Activated naive CD8-positive, alpha-beta T cell (primary cell): ENCODE results near the gene NPAS1.
"Not testable (repeated sequence)": the region's sequence is repeated elsewhere in the genome, so short reads cannot be mapped to it uniquely, and the experiment has no call there.

Source experiments
- H3K27ac Mint-ChIP-seq: one replicate; pipeline ENCODE4 v1.8.0; 2021; ENCODE audit warnings: mixed read lengths
- H3K27me3 Mint-ChIP-seq: one replicate; pipeline ENCODE4 v1.8.0; 2021; ENCODE audit warnings: mixed read lengths
- H3K36me3 Mint-ChIP-seq: one replicate; pipeline ENCODE4 v1.8.0; 2021; ENCODE audit warnings: mixed read lengths
- H3K4me1 Mint-ChIP-seq: one replicate; pipeline ENCODE4 v1.8.0; 2021; ENCODE audit warnings: low read depth, mixed read lengths
- H3K4me3 Mint-ChIP-seq: one replicate; pipeline ENCODE4 v1.8.0; 2021; ENCODE audit warnings: mild to moderate bottlenecking, mixed read lengths
- H3K9me3 Mint-ChIP-seq: one replicate; pipeline ENCODE4 v1.8.0; 2021; ENCODE audit warnings: low read depth, mixed read lengths

NPAS1 gene

GRCh38 chr19:47001584-47001983, 18.1 kb upstream of the NPAS1 start:
- H3K36me3 Mint-ChIP-seq: no peaks in the 10 kb centered on the region
- H3K9me3 Mint-ChIP-seq: peaks cover 3% of the 10 kb centered on the region
- H3K4me3 Mint-ChIP-seq: no peak overlapping the region
- H3K27ac Mint-ChIP-seq: no peak overlapping the region
- peaks cover 5% of the 10 kb centered on the region for H3K4me1 Mint-ChIP-seq
- H3K27me3 Mint-ChIP-seq: no peaks in the 10 kb centered on the region

GRCh38 chr19:47002106-47002766, 17.4 kb upstream of the NPAS1 start:
- no peaks in the 10 kb centered on the region for H3K36me3 Mint-ChIP-seq
- H3K27me3 Mint-ChIP-seq: no peaks in the 10 kb centered on the region
- H3K4me1 Mint-ChIP-seq: peaks cover 5% of the 10 kb centered on the region
- peaks cover 3% of the 10 kb centered on the region for H3K9me3 Mint-ChIP-seq
- no peak overlapping the region for H3K4me3 Mint-ChIP-seq
- no peak overlapping the region for H3K27ac Mint-ChIP-seq

- Mint-ChIP-seq H3K27me3 (no peaks in the 10 kb centered on the region), H3K36me3 (no peaks in the 10 kb centered on the region), H3K27ac (no peak overlapping the region), H3K9me3 (peaks cover 3% of the 10 kb centered on the region), H3K4me1 (peaks cover 5% of the 10 kb centered on the region), H3K4me3 (no peak overlapping the region)
Measured at GRCh38 chr19:47002853-47003610, 16.6 kb upstream of the NPAS1 start.

- no peaks in the 10 kb centered on the region for H3K27me3 Mint-ChIP-seq
- peaks cover 3% of the 10 kb centered on the region for H3K9me3 Mint-ChIP-seq
- peaks cover 5% of the 10 kb centered on the region for H3K4me1 Mint-ChIP-seq
- no peaks in the 10 kb centered on the region for H3K36me3 Mint-ChIP-seq
- H3K27ac Mint-ChIP-seq: no peak overlapping the region
- no peak overlapping the region for H3K4me3 Mint-ChIP-seq
Measured at GRCh38 chr19:47003611-47004465, 15.8 kb upstream of the NPAS1 start.

GRCh38 chr19:47005164-47005641, 14.4 kb upstream of the NPAS1 start:
- Mint-ChIP-seq H3K36me3 (no peaks in the 10 kb centered on the region), H3K4me1 (peaks cover 5% of the 10 kb centered on the region), H3K9me3 (peaks cover 3% of the 10 kb centered on the region), H3K27me3 (no peaks in the 10 kb centered on the region), H3K27ac (no peak overlapping the region), H3K4me3 (no peak overlapping the region)

- Mint-ChIP-seq H3K9me3 (peaks cover 3% of the 10 kb centered on the region), H3K27me3 (no peaks in the 10 kb centered on the region), H3K4me1 (peaks cover 5% of the 10 kb centered on the region), H3K36me3 (no peaks in the 10 kb centered on the region), H3K4me3 (no peak overlapping the region), H3K27ac (no peak overlapping the region)
Measured at GRCh38 chr19:47005873-47006272, 13.8 kb upstream of the NPAS1 start.

GRCh38 chr19:47006496-47006895, 13.1 kb upstream of the NPAS1 start:
- H3K27me3 Mint-ChIP-seq: no peaks in the 10 kb centered on the region
- H3K9me3 Mint-ChIP-seq: peaks cover 3% of the 10 kb centered on the region

GRCh38 chr19:47010549-47010948, 9.1 kb upstream of the NPAS1 start:
- not testable (repeated sequence) for H3K27me3 Mint-ChIP-seq, H3K4me3 Mint-ChIP-seq, H3K27ac Mint-ChIP-seq, H3K36me3 Mint-ChIP-seq, H3K9me3 Mint-ChIP-seq, H3K4me1 Mint-ChIP-seq

More at GRCh38 chr19:47006496-47006895, 13.1 kb upstream of the NPAS1 start:
- Mint-ChIP-seq H3K27ac (no peak overlapping the region), H3K36me3 (no peaks in the 10 kb centered on the region), H3K4me1 (peaks cover 5% of the 10 kb centered on the region), H3K4me3 (no peak overlapping the region)

- H3K27ac Mint-ChIP-seq: no peak overlapping the region
- H3K4me1 Mint-ChIP-seq: peaks cover 6% of the 10 kb centered on the region
- H3K9me3 Mint-ChIP-seq: no peaks in the 10 kb centered on the region
- no peak overlapping the region for H3K4me3 Mint-ChIP-seq
- H3K27me3 Mint-ChIP-seq: no peaks in the 10 kb centered on the region
- no peaks in the 10 kb centered on the region for H3K36me3 Mint-ChIP-seq
Measured at GRCh38 chr19:47012617-47013016, 7.0 kb upstream of the NPAS1 start.

- H3K27ac Mint-ChIP-seq: no peak overlapping the region
- H3K4me3 Mint-ChIP-seq: no peak overlapping the region
- H3K36me3 Mint-ChIP-seq: no peaks in the 10 kb centered on the region
- no peaks in the 10 kb centered on the region for H3K27me3 Mint-ChIP-seq
- no peaks in the 10 kb centered on the region for H3K9me3 Mint-ChIP-seq
- peaks cover 6% of the 10 kb centered on the region for H3K4me1 Mint-ChIP-seq
Measured at GRCh38 chr19:47013041-47013517, 6.6 kb upstream of the NPAS1 start.

- no peak overlapping the region for H3K27ac Mint-ChIP-seq
- H3K27me3 Mint-ChIP-seq: peaks cover 12% of the 10 kb centered on the region
- no peaks in the 10 kb centered on the region for H3K36me3 Mint-ChIP-seq
- peaks cover 15% of the 10 kb centered on the region for H3K4me1 Mint-ChIP-seq
- H3K9me3 Mint-ChIP-seq: no peaks in the 10 kb centered on the region
- peak overlapping the region; percentile 49 for H3K4me3 Mint-ChIP-seq
Measured at GRCh38 chr19:47018923-47019322, 714 bp upstream of the NPAS1 start.

- Mint-ChIP-seq H3K27ac (no peak overlapping the region), H3K9me3 (no peaks in the 10 kb centered on the region), H3K4me1 (peaks cover 15% of the 10 kb centered on the region), H3K27me3 (peaks cover 16% of the 10 kb centered on the region), H3K4me3 (no peak overlapping the region), H3K36me3 (no peaks in the 10 kb centered on the region)
Measured at GRCh38 chr19:47020132-47020805, 632 bp downstream of the NPAS1 start.

GRCh38 chr19:47020992-47021496, 1.4 kb downstream of the NPAS1 start:
- Mint-ChIP-seq H3K4me1 (peaks cover 15% of the 10 kb centered on the region), H3K27me3 (peaks cover 17% of the 10 kb centered on the region), H3K36me3 (no peaks in the 10 kb centered on the region), H3K9me3 (no peaks in the 10 kb centered on the region), H3K27ac (no peak overlapping the region), H3K4me3 (peak overlapping the region; percentile 58)

- Mint-ChIP-seq H3K36me3 (no peaks in the 10 kb centered on the region), H3K4me3 (peak overlapping the region; percentile 58), H3K27me3 (peaks cover 21% of the 10 kb centered on the region), H3K9me3 (no peaks in the 10 kb centered on the region), H3K27ac (no peak overlapping the region), H3K4me1 (peaks cover 15% of the 10 kb centered on the region)
Measured at GRCh38 chr19:47021536-47022139, 2.0 kb downstream of the NPAS1 start.
